NCI-H1092 treated with DMSO at 0.1 percent for 48 hours (cell line): ENCODE results near the gene HHAT.
"Not testable (repeated sequence)": the region's sequence is repeated elsewhere in the genome, so short reads cannot be mapped to it uniquely, and the experiment has no call there.

Experiments used
- DNase-seq: peaks from one replicate; lab custom pipeline; 2025; lab: John Stamatoyannopoulos, UW

Gene HHAT

DNA sequence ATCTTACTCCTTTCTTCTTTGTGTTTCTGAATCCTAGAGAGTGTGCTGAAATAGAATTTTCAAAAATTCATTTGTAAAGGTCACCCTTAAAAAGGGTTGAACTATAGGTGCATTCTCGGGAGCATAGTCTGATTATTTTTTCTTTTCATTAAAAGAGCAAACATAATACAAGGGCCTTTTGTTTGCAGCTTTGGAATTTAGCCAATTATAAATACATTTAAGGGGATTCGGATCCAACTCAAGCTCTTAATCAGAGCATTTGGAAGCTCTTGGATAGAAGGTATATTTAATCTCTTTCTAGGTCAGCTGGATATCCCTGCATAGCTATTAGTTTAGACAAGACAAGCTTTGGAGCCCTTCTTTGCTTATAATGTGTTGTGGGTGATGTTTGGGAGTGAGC is 321.7 kb downstream of the HHAT start:
- peak; percentile 70 for DNase-seq

DNA sequence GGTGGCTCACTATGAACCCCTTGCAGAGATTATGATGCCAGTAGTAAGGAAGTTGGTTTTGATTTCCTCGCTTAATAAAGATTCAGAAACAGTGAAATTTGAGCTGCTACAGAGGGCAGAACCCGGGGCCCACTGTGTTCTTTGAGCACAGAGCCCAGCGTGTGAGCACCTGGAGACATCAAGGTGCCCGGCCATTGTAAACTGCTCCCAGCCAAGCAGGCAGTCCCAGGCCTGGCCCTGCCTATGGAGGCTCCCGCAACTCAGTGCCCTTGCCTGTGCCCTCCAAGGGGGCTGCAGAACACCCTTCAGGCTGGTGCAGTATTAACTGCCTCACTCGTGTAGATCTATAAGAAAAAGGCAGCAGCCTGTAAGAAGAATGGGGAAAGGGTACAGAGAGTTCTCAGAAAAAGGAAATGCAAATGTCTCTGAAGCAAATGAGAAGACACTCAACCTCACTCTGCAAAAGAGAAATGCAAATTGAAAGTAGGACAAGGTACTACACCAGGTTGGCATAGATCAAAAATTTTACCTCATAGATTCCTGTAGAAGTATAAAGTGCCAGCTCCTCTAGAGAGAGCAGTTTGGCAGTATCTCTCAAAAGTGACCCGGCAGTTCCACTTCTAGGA is 323.7 kb downstream of the HHAT start:
- DNase-seq = no peak

DNA sequence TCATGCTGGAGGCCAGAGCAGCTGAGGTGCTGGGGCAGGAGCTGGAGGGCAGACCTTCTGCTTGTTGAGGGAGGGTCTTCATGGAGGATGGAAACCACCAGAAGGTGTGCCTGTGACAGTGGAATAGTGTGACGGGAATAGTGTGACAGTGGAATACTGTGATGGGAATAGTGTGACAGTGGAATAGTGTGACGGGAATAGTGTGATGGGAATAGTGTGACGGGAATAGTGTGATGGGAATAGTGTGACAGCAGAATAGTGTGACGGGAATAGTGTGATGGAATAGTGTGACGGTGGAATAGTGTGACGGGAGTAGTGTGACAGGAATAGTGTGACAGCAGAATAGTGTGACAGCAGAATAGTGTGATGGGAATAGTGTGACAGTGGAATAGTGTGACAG is 325.1 kb downstream of the HHAT start:
- no peak for DNase-seq

DNA sequence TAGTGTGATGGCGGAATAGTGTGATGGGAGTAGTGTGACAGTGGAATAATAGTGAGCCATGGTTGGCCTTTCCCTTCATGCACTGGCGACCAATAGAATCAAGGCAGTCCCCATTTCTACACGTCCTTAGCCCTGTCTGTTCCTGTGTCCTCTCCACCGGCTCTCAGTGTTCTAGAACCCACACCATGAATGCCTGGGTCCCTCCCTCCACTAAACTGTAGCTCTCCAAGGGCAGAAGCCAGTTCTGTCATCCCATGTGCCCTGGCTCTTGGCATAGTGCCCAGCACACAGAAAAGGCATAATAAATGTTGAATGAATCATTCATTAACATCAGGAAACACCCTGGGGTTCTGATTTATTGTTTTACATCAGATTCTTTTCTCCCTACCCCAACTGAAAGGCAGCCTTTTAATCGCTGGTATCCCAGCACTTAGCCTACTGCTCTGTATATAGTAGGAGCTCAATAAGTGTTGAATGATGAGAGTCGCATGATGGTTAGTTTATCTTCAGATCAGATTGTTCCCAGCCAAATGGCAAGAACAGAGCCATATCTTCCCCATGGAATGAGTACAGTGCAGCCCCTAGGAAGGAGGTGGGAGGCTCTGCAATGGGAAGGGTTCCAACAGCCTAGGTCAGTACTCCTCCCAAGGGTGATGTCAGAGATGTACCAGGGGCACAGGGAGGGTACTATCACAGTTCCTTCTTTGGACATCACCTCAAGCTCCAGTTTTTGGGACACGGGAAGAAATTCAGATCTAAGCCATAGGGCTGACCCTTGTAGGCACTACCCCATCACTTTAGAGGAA is 325.7 kb downstream of the HHAT start:
- DNase-seq = no peak

DNA sequence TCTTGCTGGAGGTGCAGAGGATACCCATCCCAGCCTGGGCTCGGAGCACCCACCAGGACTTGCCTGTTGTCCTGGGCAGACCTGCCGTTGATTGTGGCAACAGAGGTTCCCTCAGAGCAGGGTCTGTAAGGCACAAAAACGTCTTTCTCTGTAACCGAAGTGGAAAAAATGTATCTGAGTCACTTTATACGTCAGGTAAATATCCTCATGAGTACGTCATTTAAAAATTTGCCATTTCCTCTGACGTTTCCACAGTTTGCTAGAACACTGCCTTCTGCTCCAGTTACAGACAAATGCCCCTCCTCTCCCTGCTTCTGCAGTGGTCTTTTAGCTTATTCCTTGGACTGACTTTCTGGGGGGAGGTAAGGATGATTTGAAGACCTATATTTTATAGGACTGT is 326.8 kb downstream of the HHAT start:
- no peak for DNase-seq

DNA sequence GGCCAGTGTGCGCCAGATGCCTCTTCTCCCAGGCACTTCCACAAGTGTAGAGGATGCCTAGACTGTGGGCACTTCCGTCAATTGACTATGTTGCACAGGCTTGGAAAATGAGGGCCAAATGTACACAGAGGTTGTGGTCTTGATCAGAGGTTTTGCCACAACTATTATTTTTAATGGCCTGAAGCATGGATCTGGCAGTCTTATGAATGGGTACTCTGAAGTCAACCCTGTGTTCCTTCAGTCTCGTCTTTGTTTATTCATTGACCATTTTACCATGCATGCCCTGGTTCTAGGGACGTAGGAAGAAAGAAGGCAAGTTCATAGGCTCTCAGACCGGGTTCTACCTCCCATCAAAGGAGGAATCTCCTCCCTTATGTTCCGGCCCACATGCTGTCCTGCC is 329.1 kb downstream of the HHAT start:
- DNase-seq = no peak

DNA sequence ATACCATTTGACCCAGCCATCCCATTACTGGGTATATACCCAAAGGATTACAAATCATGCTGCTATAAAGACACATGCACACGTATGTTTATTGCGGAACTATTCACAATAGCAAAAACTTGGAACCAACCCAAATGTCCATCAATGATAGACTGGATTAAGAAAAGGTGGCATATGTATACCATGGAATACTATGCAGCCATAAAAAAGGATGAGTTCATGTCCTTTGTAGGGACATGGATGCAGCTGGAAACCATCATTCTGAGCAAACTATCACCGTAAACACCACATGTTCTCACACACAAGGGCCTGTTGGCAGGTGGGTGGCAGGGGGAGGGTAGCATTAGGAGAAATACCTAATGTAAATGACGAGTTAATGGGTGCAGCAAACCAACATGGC is 332.8 kb downstream of the HHAT start:
- not testable (repeated sequence) for DNase-seq

DNA sequence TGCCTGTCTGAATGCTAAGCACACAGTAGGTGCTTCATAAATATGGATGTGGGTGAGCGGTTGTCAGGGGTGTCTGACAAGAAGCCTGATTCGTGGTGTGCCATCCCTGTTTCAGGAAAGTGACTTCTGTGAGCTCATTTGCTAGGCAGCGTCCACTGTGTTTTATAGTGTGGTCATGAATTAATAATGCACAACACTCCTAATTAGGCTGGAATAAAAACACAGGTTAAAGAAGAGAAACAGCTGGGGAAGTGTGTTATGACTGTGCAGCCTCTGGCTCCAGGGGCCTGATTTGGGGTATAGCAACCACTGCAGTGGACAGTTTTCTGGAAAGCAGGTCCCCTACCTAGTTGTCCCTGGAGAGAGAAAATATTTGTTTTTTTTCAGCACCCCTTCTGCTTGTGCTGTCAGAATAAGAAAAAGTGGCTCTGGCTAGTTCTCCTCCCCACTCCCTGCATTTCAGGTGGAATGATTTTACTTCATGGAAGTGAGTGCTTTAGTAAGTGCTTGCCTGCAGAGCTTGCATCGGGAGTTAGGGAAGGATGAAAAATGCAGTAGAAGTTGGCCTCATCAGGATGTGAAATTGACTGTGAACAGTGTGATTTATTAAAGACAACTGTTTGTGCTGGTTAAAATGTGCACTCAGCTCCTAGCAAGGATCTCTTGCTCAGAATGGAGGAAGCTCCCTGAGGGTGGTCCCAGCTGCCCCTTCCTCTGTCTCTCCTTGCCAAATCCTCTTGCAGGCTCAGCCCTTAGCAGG is 333.8 kb downstream of the HHAT start:
- peak; percentile 58 for DNase-seq

DNA sequence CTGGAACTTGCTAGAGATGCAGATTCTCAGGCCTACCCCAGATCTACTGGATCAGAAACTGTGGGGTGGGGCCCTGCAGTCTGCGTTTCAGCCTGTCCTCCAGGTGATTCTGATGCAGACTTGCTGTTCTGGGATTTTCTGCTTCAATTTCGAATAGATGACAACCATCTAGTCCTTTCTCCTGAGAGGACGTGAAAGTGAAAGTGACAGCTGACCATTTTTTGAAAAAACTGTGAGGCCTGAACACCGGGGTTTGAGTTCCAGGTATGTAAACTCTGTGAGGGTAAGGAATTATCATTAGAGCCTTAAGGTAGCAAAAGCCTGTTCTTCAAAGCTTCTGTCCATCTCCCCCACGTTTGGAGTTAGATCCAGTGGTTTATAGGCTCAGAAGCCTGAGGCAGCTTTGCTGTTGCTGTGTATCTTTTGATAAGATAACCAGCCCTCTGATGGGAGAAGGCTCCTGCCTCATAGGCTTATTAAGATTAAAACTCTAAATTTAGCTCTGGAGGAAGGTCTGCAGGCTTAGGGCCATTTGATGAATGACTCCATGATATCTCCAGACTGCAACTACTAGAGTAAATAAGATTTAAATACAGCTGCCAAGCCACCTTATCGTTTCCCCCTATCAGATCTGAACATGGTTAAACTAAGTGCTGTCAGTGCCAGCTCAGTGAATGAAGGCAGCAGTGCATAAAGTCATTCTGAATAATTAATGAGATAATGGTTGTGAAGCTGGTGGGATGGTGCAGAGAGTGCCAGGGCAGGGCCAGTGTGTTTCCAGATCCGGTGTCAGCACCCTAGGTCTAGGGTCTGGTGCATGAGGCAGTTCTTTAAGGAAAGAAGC is 335.2 kb downstream of the HHAT start:
- peak; percentile 98 for DNase-seq

DNA sequence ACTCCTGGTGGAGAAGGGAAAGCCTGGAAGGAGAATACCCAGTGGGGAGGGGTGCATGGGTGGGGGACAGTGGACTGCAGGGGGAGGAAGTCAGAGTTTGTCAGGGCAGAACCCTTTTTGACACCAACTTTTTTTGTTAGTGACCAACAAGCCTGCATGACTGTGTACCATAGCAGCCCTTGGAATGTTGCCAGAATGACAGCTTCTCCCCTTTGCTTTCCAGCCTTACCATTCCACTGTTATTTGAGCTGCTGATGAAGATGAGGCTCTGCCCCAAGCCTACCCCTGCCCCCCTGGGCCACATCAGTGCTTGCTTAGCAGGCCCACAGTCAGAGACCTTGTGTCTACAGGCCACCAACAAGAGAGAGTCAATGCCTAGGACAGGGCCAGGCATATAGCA is 341.2 kb downstream of the HHAT start:
- peak; percentile 67 for DNase-seq

DNA sequence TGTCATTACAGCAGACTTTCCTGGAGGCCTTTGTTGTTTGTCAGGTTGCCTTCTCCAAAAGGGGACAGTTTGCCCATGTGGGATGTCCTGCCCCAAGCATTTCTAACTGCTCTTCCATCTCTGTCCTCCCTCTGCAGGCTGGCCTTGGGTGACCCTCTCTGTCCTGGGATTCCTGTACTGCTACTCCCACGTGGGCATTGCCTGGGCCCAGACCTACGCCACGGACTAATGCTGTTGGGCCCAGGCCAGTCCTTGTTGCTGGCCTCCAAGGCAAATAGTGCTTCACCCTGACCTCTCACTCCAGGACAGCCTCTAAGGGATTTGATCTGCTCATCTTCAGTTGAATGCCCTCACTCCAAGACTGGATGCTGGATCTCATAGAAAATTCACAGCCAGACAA is 345.4 kb downstream of the HHAT start:
- no peak for DNase-seq

DNA sequence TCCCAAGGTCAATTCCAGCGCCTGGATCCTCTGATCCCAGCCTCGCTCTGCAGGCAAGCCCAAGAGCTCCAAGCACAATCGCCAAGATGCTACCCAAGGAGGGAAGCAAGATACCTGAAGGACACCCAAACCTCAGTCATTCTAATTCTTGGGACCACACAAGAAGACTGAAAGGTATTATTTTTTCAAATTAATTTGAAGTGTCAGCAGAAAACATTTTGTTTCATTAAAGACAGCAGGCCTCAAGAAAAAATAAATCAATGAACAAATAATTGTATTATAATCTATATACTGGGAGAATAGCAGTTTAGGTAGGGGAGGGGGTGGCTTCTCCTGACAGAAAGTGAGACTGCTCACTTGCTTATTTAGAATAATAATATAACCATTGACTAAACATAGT is 347.8 kb downstream of the HHAT start:
- DNase-seq = no peak

DNA sequence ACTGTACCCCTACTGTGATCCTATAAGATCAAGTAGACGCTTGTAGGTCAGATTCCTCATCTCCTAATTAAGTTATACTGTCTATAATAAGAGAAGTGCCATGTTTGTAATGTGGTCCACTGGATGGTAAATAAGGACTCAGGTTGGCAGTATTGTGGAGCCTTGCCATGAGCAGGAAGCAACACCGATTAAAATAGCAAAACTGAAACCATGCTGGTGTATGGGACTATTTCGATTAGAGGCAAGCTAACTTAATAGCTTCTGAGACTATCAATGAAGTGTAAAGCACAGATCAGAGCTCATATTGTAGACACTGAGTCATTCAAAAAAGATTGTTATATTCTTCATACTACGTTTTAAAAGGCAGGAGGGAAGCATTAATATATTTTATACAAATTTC is 348.8 kb downstream of the HHAT start:
- no peak for DNase-seq

DNA sequence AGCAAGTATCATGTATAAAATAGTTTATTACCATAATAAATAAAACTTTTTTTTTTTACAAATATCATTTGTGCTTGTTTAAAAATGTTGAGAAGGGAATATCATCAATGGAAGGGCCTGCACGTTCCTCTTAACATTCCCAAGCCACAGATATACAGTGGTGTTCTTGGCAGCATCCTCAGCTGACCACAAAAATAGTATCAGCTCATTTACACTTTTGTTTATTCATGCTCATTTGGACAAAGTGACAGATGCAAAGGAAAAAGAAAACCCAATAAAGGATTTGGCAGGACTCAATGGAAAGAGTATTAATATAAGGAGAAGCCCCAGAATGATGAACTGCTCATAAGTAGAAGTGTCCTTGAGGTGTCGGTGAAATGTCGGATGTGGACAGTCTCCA is 349.6 kb downstream of the HHAT start:
- no peak for DNase-seq

DNA sequence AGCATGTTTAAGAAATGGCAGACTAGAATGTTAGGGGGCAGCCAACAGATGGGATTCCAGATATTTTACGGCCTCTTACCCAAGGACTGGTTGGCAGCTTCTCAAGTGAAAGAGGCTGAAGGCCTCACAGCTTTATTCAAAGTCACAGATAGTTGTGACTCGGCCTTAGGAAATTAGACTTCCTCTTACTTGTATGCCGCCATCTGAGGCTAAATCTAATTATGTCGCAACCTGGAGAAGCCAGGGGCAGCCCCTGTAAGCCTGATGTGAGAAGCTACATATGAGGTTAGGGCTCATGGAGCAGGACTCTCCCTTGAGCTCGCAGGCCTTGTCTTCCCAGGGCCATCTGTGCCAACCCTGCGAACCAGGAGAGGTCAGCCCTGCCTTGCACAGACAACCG is 352.5 kb downstream of the HHAT start:
- DNase-seq = no peak

DNA sequence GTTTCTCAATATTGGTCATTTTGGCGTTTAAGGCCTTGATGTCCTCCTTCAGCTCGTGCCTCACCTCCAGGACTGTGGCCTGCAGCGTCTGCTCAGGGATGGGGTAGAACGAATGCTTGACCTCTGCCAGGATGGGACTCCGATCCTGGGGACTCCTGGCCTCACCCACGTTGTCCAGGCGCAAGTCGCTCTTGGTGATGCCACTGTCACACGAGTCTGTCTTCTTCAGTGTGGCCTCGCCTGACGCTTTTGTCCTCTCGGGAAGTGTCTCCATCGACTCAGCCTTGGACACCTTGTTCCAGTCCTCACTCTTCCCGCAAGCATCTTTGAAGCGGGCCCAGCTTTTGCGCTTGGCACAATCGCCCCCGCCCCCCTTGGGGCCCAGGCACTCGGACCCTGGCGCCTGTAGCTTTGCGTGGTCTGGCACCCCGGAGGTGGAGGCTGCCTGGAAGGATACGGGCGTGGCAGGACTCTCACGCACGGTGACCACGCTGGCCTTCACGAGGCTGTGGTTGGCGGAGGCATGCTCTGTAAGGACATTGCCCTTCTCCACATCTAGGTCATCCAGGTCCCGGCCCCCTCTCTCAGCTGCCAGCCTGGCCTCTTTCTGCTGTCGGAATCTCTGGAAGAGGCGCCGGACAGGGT is 354.8 kb downstream of the HHAT start:
- no peak for DNase-seq

DNA sequence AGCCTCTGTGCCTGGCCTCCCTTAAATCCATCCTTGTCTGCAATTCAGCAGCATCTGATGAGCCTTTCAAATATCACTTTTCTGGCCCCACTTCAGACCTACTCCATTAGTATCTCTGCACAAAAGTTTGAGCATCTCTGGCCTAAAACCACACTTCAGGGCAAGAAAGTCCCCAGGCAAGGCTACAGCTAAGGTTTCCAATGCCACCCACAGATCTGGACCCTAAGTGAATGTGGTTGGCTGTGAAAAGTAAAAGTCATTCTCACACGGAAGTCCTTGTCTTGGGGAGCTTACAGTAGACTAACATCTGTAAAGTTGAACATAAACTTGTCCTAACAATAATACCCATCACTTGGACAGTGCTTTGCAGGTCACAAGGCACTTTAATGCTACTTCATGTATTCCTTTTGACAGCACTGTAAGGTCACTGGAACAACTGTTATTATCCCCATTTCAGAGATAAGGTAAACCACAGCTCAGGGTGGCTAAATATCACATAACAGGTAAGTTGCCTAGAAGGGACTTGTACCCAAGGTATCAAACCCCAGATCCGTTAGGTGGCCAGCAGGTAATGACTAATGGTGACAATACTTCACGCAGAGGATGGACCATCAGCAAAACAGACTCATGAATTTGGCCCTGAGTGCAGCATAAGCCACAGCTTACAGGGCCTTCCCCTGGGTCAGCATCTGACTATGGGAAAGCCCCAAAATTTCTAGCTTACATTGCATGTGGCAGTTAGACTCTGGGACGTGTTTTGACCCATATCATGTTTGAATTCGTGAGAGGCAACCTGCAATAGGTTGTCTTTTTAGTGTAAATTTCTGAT is 356.0 kb downstream of the HHAT start:
- no peak for DNase-seq

DNA sequence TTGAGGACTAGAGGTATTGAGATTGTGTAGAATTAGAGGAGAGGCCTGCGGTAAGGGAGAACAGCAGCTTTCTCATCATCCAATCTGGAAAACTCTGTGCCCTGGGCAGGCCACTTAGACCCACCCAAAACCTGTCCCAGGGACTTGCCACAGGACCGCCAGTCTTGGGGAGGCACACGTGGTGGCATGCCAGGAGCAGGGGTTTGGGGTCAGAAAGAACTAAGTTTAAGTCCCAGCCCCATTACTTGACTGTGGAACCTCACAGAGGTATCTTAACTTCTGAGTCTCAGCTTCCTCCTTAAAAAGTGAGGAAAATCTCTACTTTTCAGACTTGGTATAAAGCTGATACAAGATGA is 356.6 kb downstream of the HHAT start:
- no peak for DNase-seq

DNA sequence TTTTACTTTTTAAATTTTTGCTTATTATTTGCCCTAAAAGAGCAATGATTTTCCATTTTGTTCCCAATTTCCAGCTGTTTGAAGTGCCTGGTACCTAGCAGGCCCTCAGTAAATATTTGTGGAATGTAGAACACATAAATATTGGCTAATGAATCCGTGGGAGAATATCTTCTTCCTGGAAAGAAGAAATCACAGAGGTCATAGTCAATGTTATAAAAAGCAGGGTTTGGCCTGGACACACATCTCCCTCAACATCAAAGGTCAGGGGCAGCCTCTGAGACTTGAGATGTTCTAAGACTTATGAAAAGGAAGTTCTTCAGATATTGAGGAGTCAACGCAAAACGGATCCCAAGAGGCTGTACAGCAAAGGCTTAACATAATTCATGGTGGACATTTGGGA is 358.1 kb downstream of the HHAT start:
- no peak for DNase-seq

DNA sequence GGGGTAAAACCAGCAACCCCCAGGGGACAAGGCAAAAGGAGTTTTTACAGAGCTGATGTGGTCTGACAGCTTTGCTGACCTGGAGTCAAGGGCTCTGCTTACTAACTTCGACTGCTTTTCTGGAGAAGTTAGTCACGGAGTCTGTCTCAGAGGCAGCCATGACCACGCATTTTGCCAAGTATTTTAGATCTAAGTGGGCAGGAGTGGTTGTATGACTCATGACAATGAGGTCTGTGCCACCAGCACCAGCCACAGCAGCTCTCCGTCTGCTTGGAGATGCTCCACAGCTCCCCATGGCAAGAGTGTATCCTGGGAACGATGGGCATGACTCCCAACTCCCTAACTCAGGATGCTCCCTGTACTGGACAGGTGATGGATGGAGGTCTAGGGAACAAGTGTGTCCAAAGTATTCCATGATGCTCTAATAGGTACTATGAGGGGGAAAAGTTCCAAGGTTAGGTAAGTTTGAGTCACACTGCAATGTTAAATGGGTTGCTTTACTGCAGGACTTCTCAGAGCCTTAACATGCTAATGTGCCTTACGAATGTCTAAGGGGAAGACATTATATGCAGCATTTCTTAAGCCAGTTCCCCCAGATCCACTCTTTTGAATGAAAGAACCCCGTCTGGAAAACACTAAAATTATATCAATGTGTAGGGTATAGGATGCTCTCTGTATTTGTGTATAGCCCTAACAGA is 359.0 kb downstream of the HHAT start:
- DNase-seq = no peak
